Type B pancreatic cell (in vitro differentiated cells): ENCODE data around the gene HIGD1C. TPM values are rescaled to one million over a fixed set of nuclear protein-coding genes. Genes with fewer than 3 reads are reported as not detected.
A peak's percentile ranks its signal among the peaks of the same experiment; 100 is the strongest.
"Not testable (repeated sequence)": the region's sequence is repeated elsewhere in the genome, so short reads cannot be mapped to it uniquely, and the experiment has no call there.

Experiments
- DNase-seq: peaks from one replicate; pipeline ENCODE4 v3.0.0; 2021; ENCODE audit warnings: mixed read lengths; ENCODE audit not compliant: unreplicated experiment; ENCODE audit errors: extremely low spot score
- H3K27ac Mint-ChIP-seq: 2 replicates; pipeline ENCODE4 v1.8.0; 2021; ENCODE audit warnings: mild to moderate bottlenecking, mixed read lengths
- H3K27me3 Mint-ChIP-seq: 2 replicates; pipeline ENCODE4 v1.8.0; 2021; ENCODE audit warnings: mixed read lengths
- H3K36me3 Mint-ChIP-seq: 2 replicates; pipeline ENCODE4 v1.8.0; 2021; ENCODE audit warnings: mixed read lengths
- H3K4me1 Mint-ChIP-seq: one replicate; pipeline ENCODE4 v1.8.0; 2021; ENCODE audit warnings: mixed read lengths; ENCODE audit not compliant: unreplicated experiment
- H3K4me3 Mint-ChIP-seq: 2 replicates; pipeline ENCODE4 v1.8.0; 2021; ENCODE audit warnings: mild to moderate bottlenecking, mixed read lengths
- H3K9me3 Mint-ChIP-seq: 2 replicates; pipeline ENCODE4 v1.8.0; 2021; ENCODE audit warnings: mixed read lengths
- CTCF ChIP-seq: fragments of 200-600 bp; sonication (generic); conservative IDR thresholded peaks from 2 replicates; pipeline ENCODE4 v1.5.0; 2021; ENCODE audit warnings: antibody characterized with exemption, mild to moderate bottlenecking
- total RNA-seq: library from RNA; stranded (reverse); gene quantifications from 2 replicates; pipeline ENCODE4 v1.2.1, GENCODE V29; 2021; ENCODE audit warnings: low replicate concordance

The HIGD1C gene
- total RNA-seq, 1 donor from 2014 or later: not detected

GRCh38 chr12:50928392-50928791, 24.0 kb upstream of the HIGD1C start:
- no peaks in the 10 kb centered on the region for H3K27me3 Mint-ChIP-seq
- no peaks in the 10 kb centered on the region for H3K9me3 Mint-ChIP-seq
- H3K36me3 Mint-ChIP-seq: peaks cover 13% of the 10 kb centered on the region
- H3K27ac Mint-ChIP-seq: peak overlapping the region; percentile 57
- TF ChIP-seq CTCF: no peak
- no peak for DNase-seq
- H3K4me3 Mint-ChIP-seq: peak overlapping the region; percentile 86
- peaks cover 51% of the 10 kb centered on the region for H3K4me1 Mint-ChIP-seq

- Mint-ChIP-seq H3K4me1 (peaks cover 47% of the 10 kb centered on the region), H3K36me3 (peaks cover 13% of the 10 kb centered on the region), H3K27me3 (no peaks in the 10 kb centered on the region), H3K9me3 (no peaks in the 10 kb centered on the region), H3K4me3 (no peak overlapping the region), H3K27ac (no peak overlapping the region)
- no peak for DNase-seq
- no peak for TF ChIP-seq CTCF
Measured at GRCh38 chr12:50929831-50930230, 22.5 kb upstream of the HIGD1C start.

GRCh38 chr12:50930477-50930876, 21.9 kb upstream of the HIGD1C start:
- not testable (repeated sequence) for H3K9me3 Mint-ChIP-seq, H3K27me3 Mint-ChIP-seq, H3K4me3 Mint-ChIP-seq, H3K27ac Mint-ChIP-seq, DNase-seq
- H3K4me1 Mint-ChIP-seq: peaks cover 45% of the 10 kb centered on the region
- peaks cover 13% of the 10 kb centered on the region for H3K36me3 Mint-ChIP-seq

- no peaks in the 10 kb centered on the region for H3K27me3 Mint-ChIP-seq
- peaks cover 41% of the 10 kb centered on the region for H3K4me1 Mint-ChIP-seq
- no peaks in the 10 kb centered on the region for H3K9me3 Mint-ChIP-seq
- peaks cover 18% of the 10 kb centered on the region for H3K36me3 Mint-ChIP-seq
- H3K4me3 Mint-ChIP-seq: no peak overlapping the region
- no peak for TF ChIP-seq CTCF
- no peak overlapping the region for H3K27ac Mint-ChIP-seq
- no peak for DNase-seq
Measured at GRCh38 chr12:50932787-50933280, 19.5 kb upstream of the HIGD1C start.

GRCh38 chr12:50933459-50934124, 18.8 kb upstream of the HIGD1C start:
- Mint-ChIP-seq H3K27me3 (no peaks in the 10 kb centered on the region), H3K4me1 (peaks cover 34% of the 10 kb centered on the region), H3K27ac (peak overlapping the region; percentile 78), H3K36me3 (peaks cover 15% of the 10 kb centered on the region), H3K4me3 (no peak overlapping the region), H3K9me3 (no peaks in the 10 kb centered on the region)
- TF ChIP-seq CTCF: no peak
- DNase-seq: no peak

- H3K4me3 Mint-ChIP-seq: peak overlapping the region; percentile 36
- H3K4me1 Mint-ChIP-seq: peaks cover 32% of the 10 kb centered on the region
- no peaks in the 10 kb centered on the region for H3K27me3 Mint-ChIP-seq
- peaks cover 13% of the 10 kb centered on the region for H3K36me3 Mint-ChIP-seq
- TF ChIP-seq CTCF: no peak
- no peaks in the 10 kb centered on the region for H3K9me3 Mint-ChIP-seq
- no peak for DNase-seq
- peak overlapping the region; percentile 78 for H3K27ac Mint-ChIP-seq
Measured at GRCh38 chr12:50934371-50934851, 17.9 kb upstream of the HIGD1C start.
